ENCODE results near the gene PRKCA.
"Not testable (repeated sequence)": the region's sequence is repeated elsewhere in the genome, so short reads cannot be mapped to it uniquely, and the experiment has no call there.

The PRKCA gene

DNA sequence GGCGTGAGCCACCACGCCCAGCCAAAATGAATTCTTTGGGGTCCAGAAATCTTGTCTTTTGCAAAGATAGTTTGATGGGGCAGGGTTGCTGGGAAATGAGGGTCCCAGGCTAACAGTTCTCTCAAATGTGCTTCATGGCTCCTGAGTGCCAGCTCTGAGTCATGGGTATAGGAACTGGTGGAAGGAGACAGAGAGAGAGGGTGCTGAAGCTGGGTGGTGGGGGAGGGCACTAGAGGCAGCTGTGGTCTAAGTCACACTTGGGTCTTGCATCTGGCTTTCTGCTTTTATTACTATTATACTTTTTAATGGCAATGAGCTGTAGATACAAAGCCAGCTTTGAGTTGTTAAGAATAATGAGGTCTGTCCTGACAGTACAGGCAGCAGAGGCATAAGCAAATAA lies 54.6 kb downstream of the PRKCA start:
- Histone ChIP-seq H3K4me3 (ENCODE audit: low read depth in 1 of 2, low read length in 2 of 2) (no peak overlapping the region), H3K36me3 (ENCODE audit: insufficient read depth, low read length) (no peaks in the 10 kb centered on the region), H3K9me3 (ENCODE audit: low read length) (no peaks in the 10 kb centered on the region), H3K9ac (ENCODE audit: low read length) (no peak overlapping the region), H3K4me1 (ENCODE audit: insufficient read depth, low read length) (peaks cover 24% of the 10 kb centered on the region), H3K27me3 (ENCODE audit: control insufficient read depth in 1 of 2, insufficient read depth in 2 of 2, low read length in 2 of 2) (no peaks in the 10 kb centered on the region), H3K27ac (ENCODE audit: low read depth, low read length) (no peak overlapping the region)

DNA sequence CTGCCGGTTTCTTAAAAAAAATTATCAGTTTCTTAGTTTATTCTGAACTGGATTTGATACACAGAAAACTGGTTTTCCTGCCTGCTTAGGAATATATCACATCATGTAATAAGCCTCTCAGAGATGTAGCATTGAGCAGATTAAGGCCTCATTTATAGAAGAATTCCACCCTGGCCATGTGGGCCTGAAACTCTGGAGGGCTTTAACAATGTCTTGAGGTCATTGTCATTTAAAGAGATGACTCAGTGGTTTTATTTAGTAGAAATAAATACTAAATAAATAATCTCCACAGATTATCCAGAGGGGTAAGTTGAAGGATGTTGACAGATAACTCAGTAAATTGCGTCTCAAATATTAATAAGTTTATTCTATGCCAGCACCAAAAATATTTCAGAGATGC lies 56.9 kb downstream of the PRKCA start:
- Histone ChIP-seq H3K27ac (ENCODE audit: low read depth, low read length) (no peak overlapping the region), H3K9ac (ENCODE audit: low read length) (no peak overlapping the region), H3K9me3 (ENCODE audit: low read length) (no peaks in the 10 kb centered on the region), H3K27me3 (ENCODE audit: control insufficient read depth in 1 of 2, insufficient read depth in 2 of 2, low read length in 2 of 2) (no peaks in the 10 kb centered on the region), H3K4me1 (ENCODE audit: insufficient read depth, low read length) (peaks cover 17% of the 10 kb centered on the region), H3K36me3 (ENCODE audit: insufficient read depth, low read length) (no peaks in the 10 kb centered on the region), H3K4me3 (ENCODE audit: low read depth in 1 of 2, low read length in 2 of 2) (no peak overlapping the region)

DNA sequence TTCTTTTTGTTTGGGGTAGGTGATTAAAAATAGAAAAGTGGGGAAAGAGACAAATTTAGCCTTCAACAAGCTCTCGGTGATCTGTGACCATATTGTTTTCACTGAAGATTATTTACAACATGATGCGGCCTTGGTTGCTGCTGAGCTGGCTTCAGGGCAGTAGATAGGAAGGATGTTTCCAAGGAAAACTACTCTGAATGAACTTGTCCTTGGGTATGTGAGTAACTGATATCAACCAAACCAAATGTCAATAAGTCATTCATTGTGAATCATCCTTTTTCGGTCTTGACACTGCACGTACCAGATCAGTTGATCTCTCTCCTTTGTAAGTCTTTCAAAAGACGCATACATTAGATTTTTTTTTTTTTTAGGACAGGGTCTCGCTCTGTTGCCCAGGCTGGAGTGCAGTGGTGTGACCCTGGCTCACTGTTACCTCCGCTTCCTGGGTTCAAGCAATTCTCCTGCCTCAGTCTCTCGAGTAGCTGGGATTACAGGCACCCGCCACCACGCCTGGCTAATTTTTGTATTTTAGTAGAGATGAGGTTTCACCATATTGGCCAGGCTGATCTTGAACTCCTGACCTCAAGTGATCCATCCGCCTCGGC lies 58.6 kb downstream of the PRKCA start:
- H3K9ac ChIP-seq (ENCODE audit: low read length); H3K27me3 ChIP-seq (ENCODE audit: control insufficient read depth in 1 of 2, insufficient read depth in 2 of 2, low read length in 2 of 2); H3K4me3 ChIP-seq (ENCODE audit: low read depth in 1 of 2, low read length in 2 of 2); H3K27ac ChIP-seq (ENCODE audit: low read depth, low read length); H3K9me3 ChIP-seq (ENCODE audit: low read length); H3K36me3 ChIP-seq (ENCODE audit: insufficient read depth, low read length): not testable (repeated sequence)
- peaks cover 23% of the 10 kb centered on the region for H3K4me1 ChIP-seq (ENCODE audit: insufficient read depth, low read length)

DNA sequence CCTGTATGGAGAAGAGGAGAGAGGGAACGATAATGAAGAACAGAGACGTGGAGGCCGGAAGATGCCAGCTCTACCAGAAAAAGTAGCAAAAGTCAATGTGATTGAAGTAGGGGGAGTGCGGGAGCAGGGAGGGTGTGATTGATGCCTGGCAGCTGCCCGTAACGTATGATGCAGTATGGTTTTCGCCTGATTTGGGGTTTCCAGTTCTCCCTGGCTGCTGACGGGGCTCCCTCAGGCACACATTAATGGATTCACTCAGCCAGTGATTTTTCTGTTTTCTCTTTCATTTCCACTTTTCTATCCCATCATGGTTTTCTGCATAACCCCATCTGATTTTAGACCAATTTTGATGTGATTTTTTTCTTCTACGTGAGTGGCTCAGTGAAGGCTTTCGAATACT lies 62.1 kb downstream of the PRKCA start:
- H3K36me3 ChIP-seq (ENCODE audit: insufficient read depth, low read length): no peaks in the 10 kb centered on the region
- no peak overlapping the region for H3K9ac ChIP-seq (ENCODE audit: low read length)
- no peaks in the 10 kb centered on the region for H3K27me3 ChIP-seq (ENCODE audit: control insufficient read depth in 1 of 2, insufficient read depth in 2 of 2, low read length in 2 of 2)
- peaks cover 19% of the 10 kb centered on the region for H3K4me1 ChIP-seq (ENCODE audit: insufficient read depth, low read length)
- no peak overlapping the region for H3K4me3 ChIP-seq (ENCODE audit: low read depth in 1 of 2, low read length in 2 of 2)
- H3K27ac ChIP-seq (ENCODE audit: low read depth, low read length): no peak overlapping the region
- no peaks in the 10 kb centered on the region for H3K9me3 ChIP-seq (ENCODE audit: low read length)

DNA sequence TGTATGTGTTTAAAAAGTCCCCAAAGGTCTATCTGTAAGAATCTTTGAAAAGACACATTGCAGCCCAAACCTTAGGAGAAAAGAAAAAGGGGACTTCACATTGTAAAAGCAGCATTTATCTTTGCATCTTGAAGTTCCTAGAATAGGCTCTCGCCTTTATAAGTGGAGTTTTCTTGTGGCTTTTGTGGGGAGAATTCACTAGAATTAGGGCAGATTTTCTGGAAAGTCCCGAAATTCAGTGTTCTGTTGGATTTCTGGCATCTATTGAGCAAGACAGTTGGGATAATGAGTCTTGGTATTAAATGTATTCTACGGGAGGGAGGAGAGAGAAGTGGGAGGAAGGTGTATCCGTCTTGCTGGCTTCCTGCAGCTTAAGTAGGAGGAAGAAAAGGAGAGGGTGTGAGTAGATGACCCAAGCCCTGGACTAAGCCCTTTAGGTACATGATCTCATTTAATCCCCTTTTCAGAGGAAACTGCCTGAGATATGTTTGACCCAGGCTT lies 62.6 kb downstream of the PRKCA start:
- H3K27ac ChIP-seq (ENCODE audit: low read depth, low read length): no peak overlapping the region
- H3K9me3 ChIP-seq (ENCODE audit: low read length): no peaks in the 10 kb centered on the region
- H3K36me3 ChIP-seq (ENCODE audit: insufficient read depth, low read length): no peaks in the 10 kb centered on the region
- no peak overlapping the region for H3K4me3 ChIP-seq (ENCODE audit: low read depth in 1 of 2, low read length in 2 of 2)
- H3K9ac ChIP-seq (ENCODE audit: low read length): no peak overlapping the region
- no peaks in the 10 kb centered on the region for H3K27me3 ChIP-seq (ENCODE audit: control insufficient read depth in 1 of 2, insufficient read depth in 2 of 2, low read length in 2 of 2)
- H3K4me1 ChIP-seq (ENCODE audit: insufficient read depth, low read length): peaks cover 14% of the 10 kb centered on the region

GRCh38 chr17:66365903-66366302 lies 63.5 kb downstream of the PRKCA start:
- H3K27ac ChIP-seq (ENCODE audit: low read depth, low read length): no peak overlapping the region
- peaks cover 9% of the 10 kb centered on the region for H3K4me1 ChIP-seq (ENCODE audit: insufficient read depth, low read length)
- H3K36me3 ChIP-seq (ENCODE audit: insufficient read depth, low read length): no peaks in the 10 kb centered on the region
- no peak overlapping the region for H3K9ac ChIP-seq (ENCODE audit: low read length)
- H3K4me3 ChIP-seq (ENCODE audit: low read depth in 1 of 2, low read length in 2 of 2): no peak overlapping the region
- no peaks in the 10 kb centered on the region for H3K9me3 ChIP-seq (ENCODE audit: low read length)
- no peaks in the 10 kb centered on the region for H3K27me3 ChIP-seq (ENCODE audit: control insufficient read depth in 1 of 2, insufficient read depth in 2 of 2, low read length in 2 of 2)

GRCh38 chr17:66367107-66367506 lies 64.7 kb downstream of the PRKCA start:
- Histone ChIP-seq H3K4me3 (ENCODE audit: low read depth in 1 of 2, low read length in 2 of 2) (no peak overlapping the region), H3K36me3 (ENCODE audit: insufficient read depth, low read length) (no peaks in the 10 kb centered on the region), H3K27ac (ENCODE audit: low read depth, low read length) (no peak overlapping the region), H3K27me3 (ENCODE audit: control insufficient read depth in 1 of 2, insufficient read depth in 2 of 2, low read length in 2 of 2) (no peaks in the 10 kb centered on the region), H3K4me1 (ENCODE audit: insufficient read depth, low read length) (peaks cover 9% of the 10 kb centered on the region), H3K9me3 (ENCODE audit: low read length) (no peaks in the 10 kb centered on the region), H3K9ac (ENCODE audit: low read length) (no peak overlapping the region)

- Histone ChIP-seq H3K4me1 (ENCODE audit: insufficient read depth, low read length) (peaks cover 9% of the 10 kb centered on the region), H3K36me3 (ENCODE audit: insufficient read depth, low read length) (no peaks in the 10 kb centered on the region), H3K9ac (ENCODE audit: low read length) (no peak overlapping the region), H3K27ac (ENCODE audit: low read depth, low read length) (no peak overlapping the region), H3K27me3 (ENCODE audit: control insufficient read depth in 1 of 2, insufficient read depth in 2 of 2, low read length in 2 of 2) (no peaks in the 10 kb centered on the region), H3K9me3 (ENCODE audit: low read length) (no peaks in the 10 kb centered on the region), H3K4me3 (ENCODE audit: low read depth in 1 of 2, low read length in 2 of 2) (no peak overlapping the region)
These were observed 67.4 kb downstream of the PRKCA start for GRCh38 chr17:66369830-66370229.

DNA sequence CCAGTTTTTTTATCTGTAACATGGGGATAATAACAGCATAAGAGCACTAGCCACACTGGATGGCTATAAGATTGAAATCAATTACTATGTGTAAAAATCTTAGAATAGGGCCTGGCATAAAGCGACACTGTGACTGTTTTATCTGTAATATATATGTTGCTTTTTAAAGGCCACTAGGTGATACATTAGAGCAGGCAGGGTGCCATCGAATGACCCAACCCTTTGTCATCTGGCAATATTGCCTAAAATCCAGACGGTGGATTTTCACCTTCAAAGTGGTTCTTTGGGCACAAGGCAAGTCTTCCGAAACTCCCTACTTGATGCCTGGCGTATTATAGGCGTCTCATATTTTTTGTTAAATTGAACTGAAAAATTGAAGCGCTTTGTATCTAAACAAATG lies 69.1 kb downstream of the PRKCA start:
- Histone ChIP-seq H3K27ac (ENCODE audit: low read depth, low read length) (no peak overlapping the region), H3K27me3 (ENCODE audit: control insufficient read depth in 1 of 2, insufficient read depth in 2 of 2, low read length in 2 of 2) (no peaks in the 10 kb centered on the region), H3K9me3 (ENCODE audit: low read length) (no peaks in the 10 kb centered on the region), H3K36me3 (ENCODE audit: insufficient read depth, low read length) (no peaks in the 10 kb centered on the region), H3K4me3 (ENCODE audit: low read depth in 1 of 2, low read length in 2 of 2) (no peak overlapping the region), H3K9ac (ENCODE audit: low read length) (no peak overlapping the region), H3K4me1 (ENCODE audit: insufficient read depth, low read length) (peaks cover 9% of the 10 kb centered on the region)

DNA sequence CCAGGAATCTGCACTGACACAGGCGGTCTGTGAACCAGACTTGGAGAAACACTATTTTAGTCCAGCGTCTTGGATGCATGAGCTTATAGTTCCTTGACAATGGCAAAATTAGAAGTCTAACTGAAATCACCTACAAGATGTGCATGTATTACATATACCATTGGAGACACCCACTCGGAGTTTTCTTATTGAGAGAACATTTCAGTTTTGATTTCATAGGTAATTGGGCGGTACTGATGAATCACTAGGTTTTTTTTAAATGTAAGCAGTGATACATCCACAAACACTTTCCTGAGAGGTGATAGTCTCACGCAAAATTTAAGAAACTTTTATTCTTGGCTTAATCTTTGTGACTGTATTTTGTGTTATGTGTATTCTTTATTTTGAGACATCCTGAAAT lies 69.8 kb downstream of the PRKCA start:
- no peak overlapping the region for H3K9ac ChIP-seq (ENCODE audit: low read length)
- H3K9me3 ChIP-seq (ENCODE audit: low read length): no peaks in the 10 kb centered on the region
- H3K4me3 ChIP-seq (ENCODE audit: low read depth in 1 of 2, low read length in 2 of 2): no peak overlapping the region
- H3K27ac ChIP-seq (ENCODE audit: low read depth, low read length): no peak overlapping the region
- no peaks in the 10 kb centered on the region for H3K27me3 ChIP-seq (ENCODE audit: control insufficient read depth in 1 of 2, insufficient read depth in 2 of 2, low read length in 2 of 2)
- no peaks in the 10 kb centered on the region for H3K36me3 ChIP-seq (ENCODE audit: insufficient read depth, low read length)
- peaks cover 9% of the 10 kb centered on the region for H3K4me1 ChIP-seq (ENCODE audit: insufficient read depth, low read length)

GRCh38 chr17:66373079-66373478 lies 70.7 kb downstream of the PRKCA start:
- Histone ChIP-seq H3K4me3 (ENCODE audit: low read depth in 1 of 2, low read length in 2 of 2) (no peak overlapping the region), H3K27me3 (ENCODE audit: control insufficient read depth in 1 of 2, insufficient read depth in 2 of 2, low read length in 2 of 2) (no peaks in the 10 kb centered on the region), H3K4me1 (ENCODE audit: insufficient read depth, low read length) (peaks cover 9% of the 10 kb centered on the region), H3K9me3 (ENCODE audit: low read length) (no peaks in the 10 kb centered on the region), H3K36me3 (ENCODE audit: insufficient read depth, low read length) (no peaks in the 10 kb centered on the region), H3K27ac (ENCODE audit: low read depth, low read length) (no peak overlapping the region), H3K9ac (ENCODE audit: low read length) (no peak overlapping the region)
